ENCODE measurements around the gene OXNAD1.

The OXNAD1 gene

GRCh38 chr3:16247282-16248061 lies 17.5 kb upstream of the OXNAD1 start:
- peak; percentile 73 to 82 for DNase-seq

DNA sequence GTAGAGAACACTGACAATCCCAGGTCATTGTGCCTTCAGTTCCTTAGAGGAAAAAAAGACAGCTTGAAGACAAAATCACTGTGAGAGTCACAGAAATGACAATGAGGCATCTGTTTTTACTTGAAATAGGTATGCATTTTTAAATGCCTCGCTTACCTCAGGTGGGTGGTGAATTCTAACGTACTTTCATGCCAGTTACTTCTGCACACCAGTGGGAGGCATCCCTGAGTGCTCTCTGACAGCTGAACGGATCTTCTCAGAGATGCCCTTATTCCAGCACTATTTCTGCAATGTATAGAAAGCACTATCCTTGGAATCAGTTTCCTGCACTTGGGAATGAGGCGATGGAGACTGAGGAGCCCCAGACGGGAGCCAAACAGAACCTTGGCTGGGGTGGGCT lies 16.5 kb upstream of the OXNAD1 start:
- no peak for DNase-seq

DNA sequence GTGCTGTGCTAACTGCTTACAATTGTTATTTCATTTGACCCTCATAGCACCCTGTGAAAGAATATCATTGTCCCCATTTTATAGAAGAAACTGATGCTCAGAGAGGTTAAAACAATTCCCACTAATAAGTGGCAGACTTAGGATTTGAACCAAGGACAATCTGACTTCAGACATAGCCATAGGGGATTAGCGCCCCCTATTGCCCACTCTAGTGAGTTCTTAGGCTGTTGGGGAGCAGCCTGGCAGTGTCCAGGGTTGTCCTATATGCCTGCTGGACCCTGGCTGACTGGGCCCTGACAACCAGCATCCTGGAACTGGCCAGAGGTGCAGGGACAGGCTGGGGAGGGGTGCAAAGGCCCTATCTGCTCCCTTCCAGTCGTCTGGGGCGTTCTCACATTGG lies 15.7 kb upstream of the OXNAD1 start:
- DNase-seq: no peak

- DNase-seq: no peak
These were observed 15.1 kb upstream of the OXNAD1 start for GRCh38 chr3:16249886-16250285.

DNA sequence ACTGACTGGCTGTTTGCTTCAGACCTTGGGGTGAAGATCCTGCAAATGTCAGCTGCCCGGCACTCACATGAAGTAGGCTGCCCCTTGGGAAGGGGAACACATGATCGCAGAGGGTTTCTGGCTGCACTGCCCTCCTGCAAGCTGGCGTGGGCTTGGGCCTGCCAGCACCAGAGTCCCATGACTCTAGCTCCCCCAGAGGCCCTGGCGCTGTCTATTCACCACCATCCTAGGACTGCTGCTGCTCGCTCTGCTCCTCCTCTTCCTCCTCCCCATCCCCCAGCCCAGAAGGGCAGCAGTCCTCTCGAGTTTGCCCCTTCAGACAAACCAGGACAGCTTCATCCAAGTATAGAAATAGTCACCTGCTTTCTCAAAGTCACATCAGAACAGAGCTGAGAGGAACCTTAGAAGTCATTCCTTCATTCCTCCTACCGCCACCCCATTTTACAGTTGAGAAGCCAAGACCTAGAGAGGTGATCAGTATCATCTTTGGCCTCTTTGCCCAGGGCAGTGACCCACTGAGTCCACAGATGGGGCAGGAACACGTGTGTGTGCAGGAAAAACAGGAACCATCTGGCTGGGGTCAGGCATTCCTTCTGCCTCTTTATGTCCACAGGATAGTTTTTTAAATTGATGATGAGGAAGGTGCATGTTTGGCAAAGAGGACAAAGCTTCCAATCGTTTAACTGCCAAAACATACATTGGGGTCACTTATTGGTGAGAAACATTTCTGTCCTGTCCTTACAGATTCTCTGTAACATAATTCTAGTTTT lies 13.5 kb upstream of the OXNAD1 start:
- no peak for DNase-seq

- DNase-seq: no peak
These were observed 12.6 kb upstream of the OXNAD1 start for GRCh38 chr3:16252243-16252978.

GRCh38 chr3:16252988-16253387 lies 12.0 kb upstream of the OXNAD1 start:
- DNase-seq: no peak

- no peak for DNase-seq
These were observed 11.4 kb upstream of the OXNAD1 start for GRCh38 chr3:16253601-16254000.

DNA sequence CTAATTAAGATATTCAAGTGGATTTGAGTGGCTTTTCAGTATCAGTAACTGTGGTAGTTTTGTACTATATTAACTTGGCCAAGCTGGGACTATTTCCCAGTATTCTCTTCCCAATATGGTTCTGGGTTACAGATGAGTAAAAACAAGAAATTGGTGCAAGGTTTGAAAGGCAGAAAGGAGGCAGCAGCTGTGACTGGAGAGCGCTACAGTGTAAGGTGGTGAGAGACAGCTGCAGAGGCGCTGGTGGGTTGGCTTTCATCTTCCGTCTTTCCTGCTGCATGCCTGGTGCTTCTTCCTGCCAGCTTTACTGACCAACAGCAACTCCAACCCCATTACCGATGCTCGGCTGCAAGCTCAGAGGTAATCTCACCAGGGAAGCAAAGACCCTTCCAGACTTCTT lies 10.1 kb upstream of the OXNAD1 start:
- no peak for DNase-seq

DNA sequence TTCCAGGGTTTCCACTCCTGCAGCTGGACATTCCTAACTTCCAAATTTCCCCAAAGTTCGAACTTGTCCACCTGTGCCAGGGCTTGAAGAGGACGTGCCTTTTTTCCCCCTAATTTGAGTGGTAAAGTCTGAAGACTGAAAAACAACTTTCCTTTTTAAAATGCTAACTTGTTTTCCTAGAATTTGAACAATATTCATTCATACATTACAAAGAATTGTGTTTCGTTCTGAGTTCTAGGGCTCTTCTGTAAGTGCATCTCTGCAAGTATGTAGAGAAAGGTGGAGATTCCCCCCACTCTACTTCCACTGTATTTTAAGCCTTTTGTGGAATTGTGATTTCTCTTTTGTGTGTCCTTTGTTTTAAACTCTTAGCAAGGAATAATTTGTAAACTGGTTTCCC lies 9.7 kb upstream of the OXNAD1 start:
- no peak for DNase-seq

- no peak for DNase-seq
These were observed 9.3 kb upstream of the OXNAD1 start for GRCh38 chr3:16255726-16256125.

DNA sequence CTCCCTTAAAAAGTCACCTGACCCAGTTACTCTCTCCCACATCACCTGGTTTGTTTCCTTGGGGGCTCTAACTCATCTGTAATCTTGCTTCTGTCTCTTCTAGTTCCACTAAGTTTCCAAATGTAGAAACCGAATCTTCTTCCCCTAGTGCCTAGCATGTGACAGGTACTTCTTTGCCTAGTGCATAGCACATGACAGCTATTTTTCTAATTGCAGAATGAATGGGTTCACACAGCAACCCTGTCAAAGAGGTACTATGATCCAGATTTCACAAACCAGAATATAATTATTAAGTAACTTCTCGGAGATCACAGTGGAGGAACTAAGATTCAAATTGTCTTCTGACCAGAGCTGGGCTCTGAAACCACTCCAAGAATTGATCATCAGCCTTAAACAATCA lies 7.7 kb upstream of the OXNAD1 start:
- DNase-seq: no peak

DNA sequence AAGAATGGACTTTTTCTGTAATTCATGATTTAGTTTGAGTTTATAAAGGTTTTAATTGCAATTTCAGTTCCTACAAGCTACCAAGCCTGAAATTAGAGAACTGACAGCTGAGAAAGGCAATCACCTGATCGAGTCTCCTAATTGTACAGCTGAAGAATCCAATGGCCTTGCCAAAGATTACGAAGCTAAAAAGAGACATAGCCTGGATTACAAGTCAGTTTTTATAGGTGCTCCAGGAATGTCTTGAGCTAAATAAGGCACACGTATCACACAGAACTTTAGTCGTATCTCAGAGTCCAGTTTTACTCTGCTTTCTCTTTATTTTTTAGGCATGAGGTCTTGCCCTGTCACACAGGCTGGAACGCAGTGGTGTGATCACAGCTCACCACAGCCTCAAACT lies 6.8 kb upstream of the OXNAD1 start:
- DNase-seq: no peak

DNA sequence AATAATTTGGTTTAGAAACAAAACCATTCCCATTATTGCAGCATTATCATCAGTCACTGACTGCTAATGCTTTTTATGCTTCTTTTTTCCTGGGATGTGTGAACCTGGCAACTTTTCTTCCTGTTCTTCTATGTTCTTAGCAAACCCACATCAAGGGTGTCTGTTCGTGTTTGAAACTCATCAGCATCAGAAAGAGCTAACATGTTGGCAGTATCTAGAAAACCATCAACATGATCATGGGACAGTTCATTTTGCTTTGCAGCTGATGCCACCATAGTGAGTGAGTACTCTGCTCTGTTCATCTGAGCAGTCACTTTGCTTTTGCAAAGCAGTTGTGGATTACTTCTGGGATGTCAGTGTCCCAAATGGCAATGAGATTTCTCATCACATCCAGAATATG lies 6.1 kb upstream of the OXNAD1 start:
- no peak for DNase-seq

- no peak for DNase-seq
These were observed 5.0 kb upstream of the OXNAD1 start for GRCh38 chr3:16260046-16260445.

DNA sequence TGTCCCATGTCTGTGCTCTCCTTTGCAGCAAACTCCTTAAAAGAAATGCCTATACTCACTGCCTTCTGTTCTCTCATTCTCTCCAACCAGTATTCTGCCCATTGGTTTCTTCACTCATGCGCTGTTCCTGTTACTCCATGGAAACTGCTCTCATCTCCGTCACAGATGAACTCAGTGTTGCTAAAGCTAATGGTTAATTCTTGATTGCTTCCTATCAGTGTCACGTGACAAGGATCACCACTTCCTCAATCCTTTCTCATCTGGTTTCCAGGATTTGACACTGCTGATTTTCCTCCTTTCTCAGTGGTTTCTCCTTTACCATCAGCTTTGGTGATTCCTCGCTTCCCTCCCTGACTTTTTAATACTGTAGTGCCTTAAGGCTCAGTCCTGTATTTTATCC lies 2.8 kb upstream of the OXNAD1 start:
- DNase-seq: no peak

DNA sequence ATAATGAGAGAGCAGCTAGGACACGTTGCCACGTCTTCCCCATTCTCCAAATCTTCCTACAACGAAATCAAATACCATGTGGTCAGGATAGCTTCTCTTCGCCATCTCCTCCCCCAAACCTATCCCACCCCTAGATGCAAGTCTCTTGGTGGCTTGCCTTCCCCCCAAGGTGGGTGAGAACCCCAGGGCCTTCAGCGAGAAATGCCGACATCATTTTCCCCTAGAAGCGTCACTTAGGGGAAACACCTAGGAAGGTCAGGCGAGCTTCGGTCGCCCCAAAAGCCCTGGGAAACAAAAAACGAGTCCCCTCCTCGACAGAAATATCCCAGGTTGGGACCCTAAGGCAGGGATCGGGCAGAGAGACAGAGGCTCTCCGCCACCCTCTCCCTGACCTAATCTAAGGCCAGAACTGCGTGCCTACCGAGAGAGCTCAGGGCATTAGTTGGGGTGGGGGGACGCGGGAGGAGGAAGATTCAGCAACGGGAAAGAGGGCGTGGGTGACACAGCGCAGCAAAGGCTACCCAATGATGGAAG lies 771 bp upstream of the OXNAD1 start:
- DNase-seq: peak in 1 of 2 donors; percentile 22

DNA sequence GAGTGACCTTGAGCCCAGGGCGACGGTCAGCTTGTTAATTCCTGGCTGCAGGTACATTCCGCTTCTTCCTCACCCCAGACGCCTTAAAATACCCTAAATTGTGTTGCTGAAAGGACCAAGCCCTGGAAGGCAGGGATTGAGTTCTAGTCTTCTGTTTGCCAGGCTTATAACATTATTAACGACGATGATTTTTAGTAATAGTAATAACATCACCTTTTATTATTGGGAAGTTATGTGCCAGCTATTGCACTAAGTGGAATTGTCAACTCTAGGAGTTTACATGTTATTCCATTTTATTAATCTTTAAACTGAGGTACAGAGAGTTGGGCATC lies 409 bp downstream of the OXNAD1 start:
- DNase-seq: no peak

DNA sequence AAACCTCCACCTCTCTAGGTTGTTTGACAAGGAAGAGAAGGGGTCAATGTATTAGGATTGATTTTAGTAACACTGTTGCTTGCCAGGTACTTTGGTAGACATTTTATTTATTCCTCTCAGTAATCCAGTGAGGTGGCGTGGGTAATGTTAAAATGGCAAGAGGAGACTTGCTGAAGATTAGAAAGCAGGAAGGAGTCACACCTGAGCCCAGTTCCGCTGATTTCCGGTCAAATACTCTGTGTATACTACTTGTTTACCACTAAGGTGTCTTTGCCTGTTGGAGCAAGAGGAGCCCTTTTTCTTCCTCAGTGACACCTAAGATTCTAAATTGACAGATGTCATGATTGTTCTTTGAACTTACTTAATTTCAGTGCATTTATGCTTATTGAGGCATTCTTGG lies 1.7 kb downstream of the OXNAD1 start:
- DNase-seq: no peak

DNA sequence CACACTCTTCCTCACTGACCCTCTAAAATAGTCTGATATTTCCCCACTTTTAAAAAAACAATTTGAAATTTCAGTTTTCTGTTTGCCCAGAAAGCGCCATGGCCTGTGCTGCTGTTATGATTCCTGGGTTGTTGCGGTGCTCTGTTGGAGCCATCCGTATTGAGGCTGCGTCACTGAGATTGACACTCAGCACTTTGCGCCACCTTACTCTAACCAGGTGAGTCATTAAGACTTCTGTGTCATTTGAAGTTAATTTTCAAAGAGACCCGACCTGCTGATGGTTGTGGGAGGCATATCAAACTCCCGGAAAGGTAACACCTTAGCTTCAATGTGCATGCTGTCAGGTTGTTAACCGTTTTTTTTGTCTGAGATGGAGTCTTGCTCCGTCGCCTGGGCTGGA lies 5.8 kb downstream of the OXNAD1 start:
- DNase-seq: no peak

DNA sequence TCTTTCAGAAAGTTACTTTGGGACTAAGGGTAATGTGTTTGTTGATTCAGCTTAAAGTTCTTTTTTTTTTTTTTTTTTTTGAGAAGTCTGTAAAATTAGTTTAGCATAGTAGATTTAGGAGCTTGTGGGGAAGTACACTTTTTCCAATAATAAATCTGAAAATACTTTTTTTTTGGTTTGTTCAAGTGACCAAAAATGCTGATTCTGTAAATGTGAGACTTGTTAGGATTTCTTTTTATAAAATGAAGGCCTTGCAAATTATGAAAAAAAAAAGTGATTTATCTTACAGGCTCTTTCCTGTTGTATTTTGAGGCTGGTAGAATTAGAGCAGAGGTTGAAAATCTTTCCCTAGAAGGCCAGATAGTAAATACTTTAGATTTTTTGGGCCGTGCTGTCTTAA lies 7.6 kb downstream of the OXNAD1 start:
- no peak for DNase-seq

DNA sequence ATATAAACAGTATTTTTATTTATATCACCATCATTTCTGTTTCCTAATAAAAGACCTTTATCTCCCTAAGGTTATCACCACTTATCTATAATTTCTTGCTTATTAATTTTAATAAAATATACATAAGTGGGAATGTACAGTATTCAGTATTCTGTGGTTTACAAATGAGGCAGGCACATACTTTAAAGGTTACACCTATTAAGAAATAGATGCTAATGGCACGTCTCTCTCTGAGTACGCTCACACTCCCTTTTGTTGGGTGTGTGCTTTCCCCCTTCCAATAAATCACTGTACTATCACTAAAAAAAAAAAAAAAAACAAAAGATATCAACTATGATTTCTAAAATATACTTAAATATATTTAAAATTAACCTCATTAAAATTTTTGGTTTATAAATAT lies 8.9 kb downstream of the OXNAD1 start:
- no peak for DNase-seq

- no peak for DNase-seq
These were observed 12.5 kb downstream of the OXNAD1 start for GRCh38 chr3:16277471-16277870.

Measured in activated CD4-positive, alpha-beta T cell treated with anti-CD3 and anti-CD28 coated beads for 4 hours (primary cell).